K562 (cell line): ENCODE results near the gene SSBP2. TPM values are rescaled to one million over a fixed set of nuclear protein-coding genes. Genes with fewer than 3 reads are reported as not detected.

ENCODE experiments used
- BHLHE40 ChIP-seq: IDR thresholded peaks from 2 replicates; pipeline ENCODE4 v1.6.1; 2011; ENCODE audit warnings: low read length, improper control_type of control experiment
- CHD4 ChIP-seq: fragments of 200-600 bp; sonication (generic); IDR thresholded peaks from 3 replicates; pipeline ENCODE4 v1.6.1; 2012; ENCODE audit warnings: low read depth, mild to moderate bottlenecking, mixed read lengths, low read length, inconsistent platforms; ENCODE audit not compliant: insufficient read depth, insufficient replicate concordance, poor library complexity, severe bottlenecking
- DACH1 ChIP-seq: fragments of 450-650 bp; IDR thresholded peaks from 2 replicates; pipeline ENCODE4 v1.6.1; 2018; ENCODE audit not compliant: partially characterized antibody
- EGR1 ChIP-seq: fragments of 450-650 bp; conservative IDR thresholded peaks from 2 replicates; pipeline ENCODE4 v1.6.1; 2017; ENCODE audit warnings: mild to moderate bottlenecking
- HLTF ChIP-seq: fragments of 450-650 bp; IDR thresholded peaks from 2 replicates; pipeline ENCODE4 v1.6.1; 2016
- HNRNPH1 ChIP-seq: fragments of 200-400 bp; formaldehyde crosslinking; optimal IDR thresholded peaks from 2 replicates; pipeline ENCODE3; 2017; ENCODE audit warnings: low read depth, mild to moderate bottlenecking, low read length, moderate library complexity
- LARP7 ChIP-seq: fragments of 450-650 bp; IDR thresholded peaks from 2 replicates; pipeline ENCODE4 v1.6.1; 2016
- NR3C1 ChIP-seq: sonication (generic); formaldehyde crosslinking; IDR thresholded peaks from 2 replicates; pipeline ENCODE4 v1.8.1; 2022; ENCODE audit warnings: missing genetic modification reagents
- PCBP2 ChIP-seq: fragments of 200-400 bp; formaldehyde crosslinking; IDR thresholded peaks from 2 replicates; pipeline ENCODE4 v1.6.1; 2018; ENCODE audit warnings: low read length, low read depth, mild to moderate bottlenecking, moderate library complexity; ENCODE audit not compliant: poor library complexity, severe bottlenecking
- PHF20 ChIP-seq: fragments of 450-650 bp; IDR thresholded peaks from 2 replicates; pipeline ENCODE4 v1.6.1; 2018; ENCODE audit not compliant: partially characterized antibody
- PYGO2 ChIP-seq: fragments of 450-650 bp; IDR thresholded peaks from 2 replicates; pipeline ENCODE4 v1.6.1; 2016; ENCODE audit warnings: mild to moderate bottlenecking, missing genetic modification characterization, moderate library complexity, missing compliant biosample characterization
- REST ChIP-seq, 2 experiments: fragments of 450-650 bp; formaldehyde crosslinking in 1 of 2; IDR thresholded peaks; 2 replicates each; pipeline versions ENCODE4 v1.4.0 to v1.6.1; 2014 to 2020; ENCODE audit warnings: mild to moderate bottlenecking in 2 of 2, borderline replicate concordance in 1 of 2, low read depth in 1 of 2
- SIN3B ChIP-seq: fragments of 450-650 bp; IDR thresholded peaks from 2 replicates; pipeline ENCODE4 v1.6.1; 2017; ENCODE audit warnings: low read depth, mild to moderate bottlenecking, moderate library complexity
- YY1 ChIP-seq, 3 experiments: IDR thresholded peaks; 2 replicates each; pipeline ENCODE4 v1.6.1; 2011; ENCODE audit warnings: low read length in 2 of 3, mild to moderate bottlenecking in 2 of 3, moderate library complexity in 2 of 3, borderline replicate concordance in 1 of 3, control low read depth in 1 of 3, low read depth in 1 of 3; ENCODE audit not compliant: insufficient read depth in 3 of 3, insufficient replicate concordance in 2 of 3, control insufficient read depth in 1 of 3, insufficient read length in 1 of 3; ENCODE audit errors: extremely low read depth in 1 of 3
- ZNF24 ChIP-seq: fragments of 450-650 bp; IDR thresholded peaks from 2 replicates; pipeline ENCODE4 v1.6.1; 2016
- ZNF696 ChIP-seq: fragments of 250-450 bp; sonication (Bioruptor Pico); conservative IDR thresholded peaks from 2 replicates; pipeline ENCODE4 v1.4.0; 2020; ENCODE audit warnings: mild to moderate bottlenecking, moderate library complexity
- ZNF77 ChIP-seq: fragments of 250-450 bp; sonication (Bioruptor Pico); IDR thresholded peaks from 2 replicates; pipeline ENCODE4 v1.5.0; 2020
- polyA plus RNA-seq, 8 experiments: library from polyadenylated mRNA; depleted of rRNA in 4 of 8; stranded (reverse) in 5 of 8; unstranded in 3 of 8; fragments of >200 nt; fragmentation: Nextera tagmentation in 2 of 8; fragmentation: Illumina TruSeq in 1 of 8; extraction: Ambion mirVana in 2 of 8; extraction: Trizol in 1 of 8; gene quantifications; 2 replicates each; pipeline versions ENCODE4 v1.2.1 to v1.2.3, GENCODE V29; 2011 to 2014; ENCODE audit warnings: inconsistent platforms in 1 of 8, missing spikeins in 1 of 8
- total RNA-seq, 7 experiments: library from RNA; depleted of rRNA in 6 of 7; stranded (reverse); fragments of >200 nt in 6 of 7; fragmentation: Illumina TruSeq in 2 of 7; extraction: Trizol in 2 of 7; gene quantifications; 2 replicates each; pipeline versions ENCODE4 v1.2.1 to v1.2.3, GENCODE V29; 2011 to 2021; ENCODE audit warnings: low replicate concordance in 1 of 7
- TF ChIP-seq, protein P1 (sequence below): fragments of 250-450 bp; sonication (Bioruptor Pico); IDR thresholded peaks from 2 replicates; pipeline ENCODE4 v1.5.0; 2021

Gene SSBP2
- total and polyA plus RNA-seq, 9 of the 15 experiments (the other 6 are each of a cell fraction or from before 2014, with no cell fraction given), result 22.3 to 133 (median 42.1) TPM

DNA sequence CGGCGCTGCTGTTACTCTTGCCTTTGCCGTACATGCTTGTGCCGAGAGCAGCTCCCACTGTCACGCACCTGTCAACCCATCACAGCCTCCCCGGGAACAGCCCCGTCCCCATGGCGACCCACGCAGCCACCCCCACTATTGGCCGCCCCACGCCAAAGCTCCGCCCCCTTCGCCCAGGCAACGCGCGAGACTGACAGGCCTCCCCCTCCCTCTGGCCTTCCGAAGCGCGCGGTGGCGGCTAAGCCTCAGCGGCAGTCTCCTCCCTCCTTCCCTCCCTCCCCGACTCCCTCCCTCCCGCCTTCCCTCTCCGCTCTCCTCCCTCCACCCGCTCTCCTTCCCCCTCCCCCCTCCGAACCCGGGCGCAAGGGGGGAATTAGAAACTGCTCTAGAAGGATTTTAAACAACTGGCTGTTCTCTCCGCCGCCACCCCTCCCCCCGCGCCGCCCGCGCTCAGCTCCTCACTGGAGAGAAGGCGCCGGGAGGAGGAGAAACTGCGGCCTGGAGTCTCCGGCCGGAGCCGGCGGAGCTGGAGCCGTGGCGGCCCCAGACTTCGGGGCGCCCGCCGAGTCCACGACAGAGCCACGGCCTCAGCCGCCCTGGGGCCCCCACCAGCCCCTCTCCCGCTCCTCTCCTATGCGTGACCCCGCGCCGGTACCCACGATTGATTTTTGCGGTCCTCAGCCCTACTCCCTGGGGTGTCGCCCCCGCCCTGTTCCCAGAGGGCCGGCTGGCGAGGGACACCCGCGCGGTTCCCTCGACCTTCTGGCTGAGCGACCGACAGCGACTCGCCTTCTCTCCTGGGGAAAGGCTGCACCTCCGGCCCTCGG is at the start of gene SSBP2 (continued):
- TF ChIP-seq, protein P1, sequence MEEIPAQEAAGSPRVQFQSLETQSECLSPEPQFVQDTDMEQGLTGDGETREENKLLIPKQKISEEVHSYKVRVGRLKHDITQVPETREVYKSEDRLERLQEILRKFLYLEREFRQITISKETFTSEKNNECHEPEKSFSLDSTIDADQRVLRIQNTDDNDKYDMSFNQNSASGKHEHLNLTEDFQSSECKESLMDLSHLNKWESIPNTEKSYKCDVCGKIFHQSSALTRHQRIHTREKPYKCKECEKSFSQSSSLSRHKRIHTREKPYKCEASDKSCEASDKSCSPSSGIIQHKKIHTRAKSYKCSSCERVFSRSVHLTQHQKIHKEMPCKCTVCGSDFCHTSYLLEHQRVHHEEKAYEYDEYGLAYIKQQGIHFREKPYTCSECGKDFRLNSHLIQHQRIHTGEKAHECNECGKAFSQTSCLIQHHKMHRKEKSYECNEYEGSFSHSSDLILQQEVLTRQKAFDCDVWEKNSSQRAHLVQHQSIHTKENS (CRISPR knock-in tag), result no peak
- TF ChIP-seq EGR1 (peak; percentile 87), PYGO2 (tag) (no peak), REST (IDR thresholded peaks at IDR 0.05; ENCODE audit: borderline replicate concordance) (peak; percentile 48), REST (CRISPR knock-in tag; IDR thresholded peaks at IDR 0.05; ENCODE audit: low read depth) (no peak), DACH1 (peak; percentile 40), BHLHE40 (peak; percentile 31), LARP7 (no peak), ZNF77 (no peak), SIN3B (peak; percentile 47; the same call in 1 of the 2 replicates), HLTF (0 out of 2 replicates have a peak, but pooled peaks have one; percentile 39), ZNF696 (CRISPR knock-in tag) (no peak), CHD4 (no peak), PHF20 (peak; percentile 33), NR3C1 (CRISPR knock-in tag) (no peak), PCBP2 (no peak), HNRNPH1 (no peak), YY1 (IDR thresholded peaks at IDR 0.05; ENCODE audit: borderline replicate concordance in 1 of 3, control insufficient read depth in 1 of 3, extremely low read depth in 1 of 3, insufficient read depth in 3 of 3, insufficient read length in 1 of 3, insufficient replicate concordance in 2 of 3, low read depth in 1 of 3, low read length in 2 of 3) (peak in 2 of 3 experiments; percentile 71 to 81), ZNF24 (peak; percentile 64)
